ENCODE data around the gene SYN1.

DNA sequence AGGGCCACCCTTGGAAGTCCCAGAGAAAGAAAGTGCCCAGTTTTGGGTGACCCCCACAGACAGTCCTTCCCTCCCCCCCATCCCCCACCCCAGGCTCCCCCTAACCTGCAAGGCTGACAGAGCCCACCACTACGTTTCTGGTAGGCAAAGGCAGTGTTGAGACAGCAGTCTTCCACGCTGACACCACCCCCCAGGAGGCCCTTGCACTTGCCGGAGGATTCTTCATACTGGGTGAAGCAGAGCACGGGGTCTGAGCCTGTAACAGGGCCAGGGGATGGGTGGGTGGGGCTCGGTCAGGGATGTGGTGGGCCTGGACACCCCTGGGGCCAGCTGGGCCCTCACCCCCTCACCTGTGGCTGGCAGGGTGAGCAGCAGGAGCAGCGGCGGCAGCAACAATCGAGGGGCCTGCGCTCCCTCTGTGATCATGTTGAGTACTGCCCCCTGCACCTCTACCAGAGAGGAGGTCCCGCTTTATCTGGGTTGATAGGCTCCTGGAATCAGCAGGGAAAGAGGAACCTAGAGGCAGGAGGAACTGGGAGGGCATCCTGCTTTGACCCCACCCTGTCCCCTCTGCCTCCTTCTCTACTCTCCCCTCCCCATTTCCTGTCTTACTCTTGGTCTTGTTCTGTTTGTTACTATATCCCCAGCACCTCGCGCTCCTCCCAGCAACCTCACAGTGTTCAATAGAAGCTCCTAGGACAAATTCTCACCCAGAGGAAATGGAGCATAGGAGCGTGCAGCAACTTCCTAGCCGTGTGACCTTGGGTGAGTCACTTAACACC, 10.0 kb upstream of the SYN1 start, which contains the start of gene CFP:
- TF ChIP-seq, protein P1, sequence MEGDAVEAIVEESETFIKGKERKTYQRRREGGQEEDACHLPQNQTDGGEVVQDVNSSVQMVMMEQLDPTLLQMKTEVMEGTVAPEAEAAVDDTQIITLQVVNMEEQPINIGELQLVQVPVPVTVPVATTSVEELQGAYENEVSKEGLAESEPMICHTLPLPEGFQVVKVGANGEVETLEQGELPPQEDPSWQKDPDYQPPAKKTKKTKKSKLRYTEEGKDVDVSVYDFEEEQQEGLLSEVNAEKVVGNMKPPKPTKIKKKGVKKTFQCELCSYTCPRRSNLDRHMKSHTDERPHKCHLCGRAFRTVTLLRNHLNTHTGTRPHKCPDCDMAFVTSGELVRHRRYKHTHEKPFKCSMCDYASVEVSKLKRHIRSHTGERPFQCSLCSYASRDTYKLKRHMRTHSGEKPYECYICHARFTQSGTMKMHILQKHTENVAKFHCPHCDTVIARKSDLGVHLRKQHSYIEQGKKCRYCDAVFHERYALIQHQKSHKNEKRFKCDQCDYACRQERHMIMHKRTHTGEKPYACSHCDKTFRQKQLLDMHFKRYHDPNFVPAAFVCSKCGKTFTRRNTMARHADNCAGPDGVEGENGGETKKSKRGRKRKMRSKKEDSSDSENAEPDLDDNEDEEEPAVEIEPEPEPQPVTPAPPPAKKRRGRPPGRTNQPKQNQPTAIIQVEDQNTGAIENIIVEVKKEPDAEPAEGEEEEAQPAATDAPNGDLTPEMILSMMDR (IDR thresholded peaks at IDR 0.05; ENCODE audit: poor library complexity, severe bottlenecking): no peak
- TF ChIP-seq RAD21 (conservative IDR thresholded peaks at IDR 0.05): no peak
- TF ChIP-seq TAF1 (IDR thresholded peaks at IDR 0.05; ENCODE audit: low read depth): no peak
- no peak for TF ChIP-seq EP300 (conservative IDR thresholded peaks at IDR 0.05; ENCODE audit: poor library complexity, severe bottlenecking)
- TF ChIP-seq, protein P2, sequence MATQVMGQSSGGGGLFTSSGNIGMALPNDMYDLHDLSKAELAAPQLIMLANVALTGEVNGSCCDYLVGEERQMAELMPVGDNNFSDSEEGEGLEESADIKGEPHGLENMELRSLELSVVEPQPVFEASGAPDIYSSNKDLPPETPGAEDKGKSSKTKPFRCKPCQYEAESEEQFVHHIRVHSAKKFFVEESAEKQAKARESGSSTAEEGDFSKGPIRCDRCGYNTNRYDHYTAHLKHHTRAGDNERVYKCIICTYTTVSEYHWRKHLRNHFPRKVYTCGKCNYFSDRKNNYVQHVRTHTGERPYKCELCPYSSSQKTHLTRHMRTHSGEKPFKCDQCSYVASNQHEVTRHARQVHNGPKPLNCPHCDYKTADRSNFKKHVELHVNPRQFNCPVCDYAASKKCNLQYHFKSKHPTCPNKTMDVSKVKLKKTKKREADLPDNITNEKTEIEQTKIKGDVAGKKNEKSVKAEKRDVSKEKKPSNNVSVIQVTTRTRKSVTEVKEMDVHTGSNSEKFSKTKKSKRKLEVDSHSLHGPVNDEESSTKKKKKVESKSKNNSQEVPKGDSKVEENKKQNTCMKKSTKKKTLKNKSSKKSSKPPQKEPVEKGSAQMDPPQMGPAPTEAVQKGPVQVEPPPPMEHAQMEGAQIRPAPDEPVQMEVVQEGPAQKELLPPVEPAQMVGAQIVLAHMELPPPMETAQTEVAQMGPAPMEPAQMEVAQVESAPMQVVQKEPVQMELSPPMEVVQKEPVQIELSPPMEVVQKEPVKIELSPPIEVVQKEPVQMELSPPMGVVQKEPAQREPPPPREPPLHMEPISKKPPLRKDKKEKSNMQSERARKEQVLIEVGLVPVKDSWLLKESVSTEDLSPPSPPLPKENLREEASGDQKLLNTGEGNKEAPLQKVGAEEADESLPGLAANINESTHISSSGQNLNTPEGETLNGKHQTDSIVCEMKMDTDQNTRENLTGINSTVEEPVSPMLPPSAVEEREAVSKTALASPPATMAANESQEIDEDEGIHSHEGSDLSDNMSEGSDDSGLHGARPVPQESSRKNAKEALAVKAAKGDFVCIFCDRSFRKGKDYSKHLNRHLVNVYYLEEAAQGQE (IDR thresholded peaks at IDR 0.05; ENCODE audit: borderline replicate concordance): no peak
